GM20431 (cell line): Measurements from ENCODE around the gene SHISA5.
"Not testable (repeated sequence)": the region's sequence is repeated elsewhere in the genome, so short reads cannot be mapped to it uniquely, and the experiment has no call there.

Source experiments
- in situ Hi-C: fragments of 300-500 bp; cut with MseI, MboI; formaldehyde crosslinking; loops from one replicate; pipeline ENCODE4 v1.15.0; 2020; ENCODE audit warnings: low sequenced_read_pairs; ENCODE audit not compliant: unreplicated experiment

Gene SHISA5

DNA sequence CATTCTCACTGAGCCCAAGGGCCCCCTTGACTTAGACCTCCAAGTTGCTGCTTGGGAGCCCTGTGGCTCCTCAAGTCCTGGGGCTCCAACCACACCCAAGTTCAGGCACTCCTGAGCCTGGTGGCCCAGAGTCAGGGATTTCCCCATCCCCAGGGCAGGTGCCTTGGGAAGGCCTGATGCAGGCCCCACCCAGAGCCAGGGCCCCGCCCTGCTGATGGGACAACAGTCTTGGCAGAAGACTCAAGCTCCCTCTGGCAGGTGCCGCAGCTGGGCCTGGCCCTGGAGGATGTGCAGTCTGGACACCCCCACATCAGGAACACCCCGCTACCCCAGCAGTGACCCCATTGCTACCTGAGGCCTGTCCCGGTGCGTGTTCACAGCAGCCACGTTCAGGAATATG is 17.7 kb upstream of the SHISA5 start:
- in situ Hi-C loops = no loop called here

GRCh38 chr3:48519277-48519643 is 15.3 kb upstream of the SHISA5 start:
- in situ Hi-C loops = no loop called here

GRCh38 chr3:48518638-48519276 is 14.8 kb upstream of the SHISA5 start:
- in situ Hi-C loops = no loop called here

DNA sequence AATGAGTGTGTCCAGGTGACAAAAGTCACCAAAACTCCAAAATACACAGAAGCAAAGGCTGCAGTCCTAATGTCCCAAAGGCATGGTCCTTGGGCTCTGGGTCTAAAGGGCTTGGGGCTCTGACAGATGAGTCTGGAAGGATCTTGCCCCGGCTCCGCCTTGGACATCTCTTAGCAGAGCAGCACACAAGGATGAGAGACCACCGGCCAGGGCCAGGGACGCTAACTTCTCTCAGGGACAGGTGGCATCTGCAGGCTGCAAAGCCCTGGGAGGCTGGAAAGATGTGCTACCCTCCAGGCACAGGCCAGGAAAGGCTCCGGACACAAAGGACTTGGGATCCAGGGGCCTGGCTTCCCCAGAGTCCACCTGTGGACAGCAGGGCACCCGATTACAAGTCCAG is 14.1 kb upstream of the SHISA5 start:
- in situ Hi-C loops = no loop called here

GRCh38 chr3:48516571-48516970 is 12.6 kb upstream of the SHISA5 start:
- in situ Hi-C loops = no loop called here

- in situ Hi-C loops = no loop called here
These were observed 10.7 kb upstream of the SHISA5 start for GRCh38 chr3:48514431-48515227.

- in situ Hi-C loops = no loop called here
These were observed 7.6 kb upstream of the SHISA5 start for GRCh38 chr3:48511551-48511950.

GRCh38 chr3:48507256-48508061 is 3.5 kb upstream of the SHISA5 start:
- in situ Hi-C loops = no loop called here

DNA sequence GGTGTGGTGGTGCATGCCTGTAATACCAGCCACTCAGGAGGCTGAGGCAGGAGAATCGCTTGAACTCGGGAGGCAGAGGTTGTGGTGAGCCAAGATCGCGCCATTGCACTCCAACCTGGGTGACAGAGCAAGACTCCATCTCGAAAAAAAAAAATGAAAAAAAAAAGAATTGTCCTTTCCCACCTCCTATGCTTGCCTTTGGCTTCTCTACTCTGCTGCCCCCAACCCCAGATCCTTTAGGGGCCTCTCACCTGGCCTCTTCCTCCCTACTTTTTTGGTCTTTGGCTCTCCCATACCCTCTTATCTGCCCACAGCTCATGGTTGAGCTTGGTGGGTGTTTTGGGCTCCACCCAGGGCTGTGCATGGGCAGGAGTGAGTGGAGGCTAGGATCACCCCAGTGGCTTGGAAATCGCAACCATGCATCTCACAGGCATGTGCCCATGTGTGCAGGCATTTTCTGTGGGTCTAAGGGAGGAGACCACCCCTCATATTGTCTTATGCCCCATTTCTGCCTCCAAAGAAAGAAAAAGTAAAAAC is 2.1 kb upstream of the SHISA5 start:
- in situ Hi-C loops = no loop called here

GRCh38 chr3:48505146-48505545 is 1.2 kb upstream of the SHISA5 start:
- in situ Hi-C loops = no loop called here

DNA sequence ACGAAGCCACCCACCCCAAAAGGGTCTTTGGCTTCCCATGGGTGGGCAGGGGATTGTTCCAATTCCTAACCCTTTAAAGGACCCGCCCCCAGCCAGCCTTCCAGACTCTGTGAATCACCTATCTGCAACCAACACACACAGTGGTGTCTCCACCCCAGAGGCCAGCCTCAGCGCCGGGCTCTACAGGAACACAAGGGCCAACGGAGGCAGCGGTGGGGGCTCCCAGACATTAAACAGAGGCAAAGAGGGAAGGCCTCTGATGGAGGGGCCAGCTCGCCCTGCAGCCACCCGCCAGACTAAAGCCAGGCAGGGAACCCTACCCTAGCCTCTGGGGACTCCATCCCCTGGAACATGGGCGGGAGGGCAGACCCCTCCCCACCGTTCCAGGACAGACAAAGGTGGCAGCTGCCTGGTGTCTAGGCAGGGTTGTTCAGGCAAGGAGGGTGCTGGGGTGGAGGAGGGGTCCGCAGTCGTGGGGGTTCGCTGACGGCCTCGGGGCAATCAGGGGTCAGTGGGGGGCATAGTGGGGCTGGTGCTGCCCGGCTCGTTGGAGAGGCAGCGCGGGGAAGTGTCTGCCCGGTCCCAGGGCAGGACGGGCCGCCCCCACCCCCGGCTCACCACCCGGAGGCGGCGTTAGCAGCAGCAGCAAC is 448 bp downstream of the SHISA5 start:
- in situ Hi-C loops = no loop called here

GRCh38 chr3:48502728-48503168 is 1.2 kb downstream of the SHISA5 start:
- in situ Hi-C loops = no loop called here

DNA sequence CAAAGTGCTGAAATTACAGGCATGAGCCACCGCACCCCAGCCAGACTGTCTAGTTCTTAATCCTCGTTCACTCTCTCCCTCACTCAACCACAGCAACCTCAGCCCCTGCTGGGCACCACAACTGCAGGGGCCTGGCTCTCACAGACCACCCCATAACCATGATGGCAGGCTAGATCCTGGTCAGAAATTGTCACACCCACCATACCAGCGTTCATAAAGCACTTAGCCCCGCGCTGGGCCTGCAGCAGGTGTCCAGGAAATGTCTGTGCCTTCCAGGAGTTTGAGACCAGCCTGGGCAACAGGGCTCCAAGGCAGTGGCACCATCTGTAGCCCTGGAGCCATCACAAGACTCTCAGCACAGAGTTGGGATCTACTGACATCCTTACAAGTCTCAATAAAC is 1.9 kb downstream of the SHISA5 start:
- in situ Hi-C loops = no loop called here

DNA sequence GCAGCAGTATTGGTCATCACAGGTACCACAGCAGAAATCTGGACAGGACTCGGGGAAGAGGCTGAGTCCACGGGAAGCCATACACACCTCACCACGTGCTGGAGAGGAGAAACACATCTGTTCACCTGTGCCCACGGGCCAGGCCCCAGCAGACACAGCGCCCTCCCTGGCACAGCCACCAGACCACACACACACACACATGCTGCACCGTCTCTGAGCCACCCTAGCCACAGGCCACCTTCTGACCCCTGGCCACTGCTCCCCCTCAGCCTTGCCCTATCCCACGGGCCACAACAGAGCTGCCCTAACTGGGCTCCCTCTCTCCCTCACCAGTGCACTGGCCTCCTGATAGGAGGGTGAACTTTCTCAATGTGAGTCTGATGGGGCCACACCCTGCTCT is 2.8 kb downstream of the SHISA5 start:
- in situ Hi-C loops = no loop called here

DNA sequence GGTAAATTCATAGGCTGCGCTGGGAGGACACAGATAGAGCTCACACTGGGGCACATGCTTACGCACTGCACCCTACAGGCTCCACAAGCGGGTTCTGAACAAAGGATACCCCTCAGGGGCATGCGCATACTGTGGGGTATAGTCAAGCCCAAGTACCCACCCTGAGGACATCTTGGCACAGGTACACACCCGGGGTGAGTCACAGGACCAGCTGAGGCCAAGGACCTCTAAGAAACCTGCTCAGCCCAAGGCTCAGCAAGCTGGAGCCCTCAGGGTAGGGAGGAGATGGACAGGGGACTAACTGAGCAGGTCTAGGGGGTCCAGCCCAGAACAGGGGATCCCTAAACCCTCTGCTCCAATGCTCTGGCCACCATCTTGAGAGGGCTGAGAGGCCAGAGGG is 3.3 kb downstream of the SHISA5 start:
- in situ Hi-C loops = no loop called here

GRCh38 chr3:48493203-48493501 is 10.8 kb downstream of the SHISA5 start:
- in situ Hi-C loops = no loop called here

DNA sequence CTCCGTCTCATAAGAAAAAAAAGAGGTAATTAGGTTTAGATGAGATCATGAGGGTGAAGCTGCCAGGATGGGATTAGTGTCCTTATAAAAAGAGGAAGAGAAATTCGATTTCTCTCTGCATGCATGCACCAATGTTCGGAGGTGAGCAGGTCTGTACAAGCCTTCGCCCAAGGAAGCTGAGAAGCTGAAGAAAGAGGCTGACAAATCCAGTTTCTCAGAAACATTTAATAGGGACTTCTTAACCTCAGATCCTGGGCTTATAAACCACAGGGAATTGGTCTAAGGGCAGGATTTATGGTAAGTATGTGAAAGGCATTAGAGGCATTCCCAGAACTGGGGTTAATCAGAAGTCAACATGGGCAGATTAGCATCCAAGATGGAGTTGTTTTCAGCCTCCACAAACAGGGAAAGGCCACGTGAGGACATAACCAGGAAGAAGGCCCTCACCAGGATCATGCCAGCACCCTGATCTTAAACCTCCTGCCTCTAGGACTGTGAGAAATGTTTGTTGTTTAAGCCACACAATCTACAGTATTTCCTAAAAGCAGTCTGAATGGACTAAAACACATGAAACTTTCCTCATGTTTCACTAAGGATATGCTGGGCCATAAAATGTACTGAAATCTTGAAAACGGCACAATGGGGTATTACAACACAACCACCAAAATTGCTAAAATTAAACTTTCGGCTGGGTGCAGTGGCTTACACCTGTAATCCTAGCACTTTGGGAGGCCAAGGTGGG is 11.3 kb downstream of the SHISA5 start:
- in situ Hi-C loops = no loop called here

GRCh38 chr3:48486952-48487351 is 17.0 kb downstream of the SHISA5 start:
- in situ Hi-C loops = no loop called here

DNA sequence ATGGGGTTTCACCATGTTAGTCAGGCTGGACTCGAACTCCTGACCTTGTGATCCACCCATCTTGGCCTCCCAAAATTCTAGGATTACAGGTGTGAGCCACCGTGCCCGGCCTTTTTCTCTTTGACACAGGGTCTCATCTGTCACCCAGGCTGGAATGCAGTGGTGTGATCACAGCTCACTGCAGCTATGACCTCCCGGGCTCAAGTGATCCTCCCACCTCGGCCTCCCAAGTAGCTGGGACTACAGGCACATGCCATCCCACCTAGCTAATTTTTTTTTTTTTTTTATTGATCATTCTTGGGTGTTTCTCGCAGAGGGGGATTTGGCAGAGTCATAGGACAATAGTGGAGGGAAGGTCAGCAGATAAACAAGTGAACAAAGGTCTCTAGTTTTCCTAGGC is 21.2 kb downstream of the SHISA5 start:
- in situ Hi-C loops = not testable (repeated sequence)

DNA sequence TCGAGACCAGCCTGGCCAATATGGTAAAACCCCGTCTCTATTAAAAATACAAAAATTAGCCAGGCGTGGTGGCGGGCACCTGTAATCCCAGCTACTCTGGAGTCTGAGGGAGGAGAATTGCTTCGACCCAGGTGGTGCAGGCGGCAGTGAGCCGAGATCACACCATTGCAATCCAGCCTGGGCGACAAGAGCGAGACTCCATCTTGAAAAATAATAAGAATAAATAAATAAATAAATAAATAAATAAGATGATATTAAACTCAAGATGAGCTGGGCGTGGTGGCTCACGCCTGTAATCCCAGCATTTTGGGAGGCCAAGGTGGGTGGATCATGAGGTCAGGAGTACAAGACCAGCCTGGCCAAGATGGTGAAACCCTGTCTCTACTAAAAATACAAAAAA is 23.1 kb downstream of the SHISA5 start:
- in situ Hi-C loops = not testable (repeated sequence)
